Measurements from ENCODE around the gene SUPT3H.
"Not testable (repeated sequence)": the region's sequence is repeated elsewhere in the genome, so short reads cannot be mapped to it uniquely, and the experiment has no call there.

The SUPT3H gene

DNA sequence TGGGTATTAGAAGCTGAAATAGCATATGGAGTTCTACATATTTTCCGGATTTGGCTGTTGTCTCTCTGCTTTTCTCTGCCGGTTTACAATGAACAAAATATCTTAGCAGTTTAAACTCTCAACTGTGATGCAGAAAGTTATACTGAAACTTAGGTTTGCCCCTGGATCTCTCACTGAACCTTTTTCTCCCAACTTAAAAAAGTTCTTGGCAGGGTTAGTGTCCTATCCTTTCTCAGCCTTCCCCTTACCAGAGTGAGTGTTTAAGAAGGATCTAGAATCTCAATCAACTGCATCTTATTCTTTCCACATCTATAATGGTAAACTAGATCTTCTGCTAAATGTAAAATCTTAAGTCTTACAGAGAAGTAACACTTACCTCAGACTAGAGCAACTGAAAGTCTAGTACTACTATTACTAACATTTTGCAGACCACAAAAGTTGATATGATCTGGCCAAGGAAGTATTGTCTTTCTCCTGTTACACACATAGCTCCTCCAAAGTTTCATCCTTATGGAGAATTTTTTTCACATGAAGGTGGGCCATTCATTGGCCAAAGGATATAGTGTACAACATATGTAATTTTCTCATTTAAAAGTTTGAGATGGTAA lies 441.9 kb downstream of the SUPT3H start:
- no peak for DNase-seq

DNA sequence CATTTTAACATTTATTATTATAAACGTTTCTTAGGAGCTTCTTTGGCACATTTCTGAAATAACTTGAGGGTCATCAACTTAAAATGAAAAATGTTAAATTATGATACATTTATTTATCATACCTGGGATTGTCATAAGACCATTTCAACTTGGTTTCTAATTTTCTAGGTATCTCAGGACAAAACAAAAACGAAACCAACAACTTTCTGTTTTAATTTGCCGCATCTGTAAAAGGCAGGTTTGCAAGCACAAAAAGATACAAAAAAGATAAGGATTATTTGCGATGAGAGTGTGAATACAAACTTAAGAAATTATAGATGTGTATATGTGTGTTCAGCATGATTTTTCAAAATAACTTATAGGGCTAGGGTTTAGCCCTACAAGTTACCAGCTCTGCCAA lies 444.6 kb downstream of the SUPT3H start:
- DNase-seq = no peak

DNA sequence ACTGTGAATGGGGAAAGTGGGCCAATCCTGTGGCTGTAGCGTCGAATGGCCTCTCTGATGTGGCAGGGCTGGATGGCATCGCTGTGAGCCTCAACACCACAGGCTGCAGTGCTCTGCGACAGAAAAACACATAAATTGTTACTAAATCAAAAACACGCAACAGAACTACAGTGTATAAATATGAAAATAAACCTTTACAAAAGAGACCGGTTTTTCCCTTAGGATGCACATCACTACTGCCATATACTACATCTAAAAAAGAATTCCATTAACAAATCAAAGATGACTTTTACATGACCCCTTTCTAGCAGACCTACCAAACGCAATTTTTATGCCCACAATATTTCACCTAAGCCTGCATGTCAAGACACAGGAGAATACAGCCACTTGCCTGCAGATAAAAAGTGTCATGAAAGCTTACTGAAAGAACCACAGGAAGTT lies 445.1 kb downstream of the SUPT3H start:
- DNase-seq = no peak

DNA sequence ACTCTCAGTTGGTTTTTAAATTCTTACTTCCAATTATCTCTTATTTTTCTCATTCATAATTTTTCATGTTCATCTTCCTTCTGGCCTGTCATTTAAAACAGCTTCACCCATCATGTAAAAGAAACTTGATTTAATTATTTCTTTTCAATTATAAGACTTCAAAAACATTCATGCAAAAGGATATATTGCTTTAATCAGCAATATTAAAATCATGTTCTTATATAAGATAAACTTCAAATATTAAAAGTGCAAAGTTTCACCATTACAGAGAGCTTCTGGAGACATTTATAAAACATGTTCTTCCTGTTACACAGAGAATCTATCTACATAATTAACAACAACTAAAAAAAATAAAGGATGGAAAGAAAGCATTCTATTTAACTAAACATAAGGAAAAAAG lies 446.3 kb downstream of the SUPT3H start:
- DNase-seq = no peak

DNA sequence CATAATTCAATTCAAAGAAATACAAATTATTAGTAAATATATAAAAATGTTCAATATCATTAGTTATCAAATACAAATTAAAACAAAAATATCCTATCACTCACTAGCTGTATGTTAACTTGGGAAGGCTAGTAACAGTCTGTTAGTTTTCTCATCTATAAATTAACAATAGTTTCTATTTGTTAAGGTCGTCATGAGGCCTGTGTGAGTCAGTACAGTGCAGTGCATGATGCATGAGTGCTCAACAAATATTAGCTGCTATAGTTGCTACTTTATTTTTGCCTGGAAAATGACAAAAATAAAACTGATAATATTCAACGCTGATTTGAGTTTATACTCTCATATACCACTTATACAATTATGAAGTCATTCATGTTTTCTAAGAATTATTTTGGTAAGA lies 451.2 kb downstream of the SUPT3H start:
- DNase-seq = peak; percentile 8

DNA sequence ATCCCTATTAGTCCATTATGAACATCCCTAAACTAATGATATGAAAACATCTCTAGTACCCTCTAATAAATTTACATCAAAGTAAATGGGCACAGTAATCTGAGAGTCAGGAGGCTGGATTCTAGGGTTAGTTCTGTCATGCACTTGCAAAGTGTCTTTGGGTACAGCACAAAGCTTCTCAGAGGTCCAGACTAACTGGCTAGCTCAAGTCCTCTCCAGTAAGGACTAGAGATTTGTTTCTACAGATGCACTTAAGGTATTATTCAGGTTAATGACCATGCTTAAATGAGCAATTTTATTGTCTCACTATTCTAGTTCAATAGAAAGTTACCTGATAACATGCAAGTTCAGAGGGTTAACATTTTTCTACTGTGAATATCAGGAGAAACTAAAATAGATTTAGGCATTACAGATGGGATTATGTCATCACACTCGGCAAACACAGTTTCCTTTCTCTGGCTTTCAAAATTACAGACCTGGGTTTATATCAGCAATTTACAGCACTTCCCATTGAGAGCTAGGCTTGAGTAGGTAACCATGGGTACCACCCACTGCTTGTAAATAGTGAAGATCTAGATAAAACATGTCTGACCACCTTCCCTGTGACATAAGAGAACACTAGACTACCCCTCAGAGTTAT lies 452.5 kb downstream of the SUPT3H start:
- DNase-seq = no peak

DNA sequence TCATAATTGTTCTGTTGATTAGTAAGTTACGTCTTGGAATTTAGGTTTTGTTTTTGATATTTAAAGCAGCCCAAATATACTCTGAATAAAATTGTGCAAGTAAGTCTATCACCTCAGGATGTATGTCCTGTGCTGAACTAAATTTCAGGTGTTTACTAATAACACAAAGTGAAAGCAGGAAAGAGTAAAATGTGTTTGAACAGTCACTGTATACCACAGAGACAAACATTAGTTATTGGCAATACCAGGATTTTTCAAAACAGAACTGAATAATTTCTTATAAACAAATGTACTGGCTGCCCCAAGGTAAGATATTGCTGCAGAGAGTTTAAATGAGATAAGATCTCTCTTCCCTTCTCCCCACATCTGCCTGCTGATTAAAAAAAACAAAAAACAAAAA lies 454.3 kb downstream of the SUPT3H start:
- DNase-seq = no peak

DNA sequence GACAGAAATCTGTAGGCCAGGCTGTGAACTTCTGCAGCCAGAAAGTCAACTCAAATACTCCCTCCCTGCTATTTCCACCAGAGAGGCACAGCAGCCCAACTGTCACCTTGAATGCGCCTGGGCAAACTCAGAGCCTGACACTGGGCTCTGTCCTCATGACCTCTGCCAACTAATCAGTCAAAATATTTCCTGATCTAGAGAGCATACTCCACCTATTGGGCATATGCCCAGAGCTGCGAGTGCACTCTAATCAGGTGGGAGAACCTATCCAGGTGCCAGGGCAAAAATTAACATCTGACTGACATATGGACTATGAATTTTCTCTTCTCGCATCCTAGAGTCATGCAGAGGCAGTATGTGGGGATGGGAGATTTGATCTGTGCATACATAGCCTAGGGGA lies 455.9 kb downstream of the SUPT3H start:
- DNase-seq = no peak

DNA sequence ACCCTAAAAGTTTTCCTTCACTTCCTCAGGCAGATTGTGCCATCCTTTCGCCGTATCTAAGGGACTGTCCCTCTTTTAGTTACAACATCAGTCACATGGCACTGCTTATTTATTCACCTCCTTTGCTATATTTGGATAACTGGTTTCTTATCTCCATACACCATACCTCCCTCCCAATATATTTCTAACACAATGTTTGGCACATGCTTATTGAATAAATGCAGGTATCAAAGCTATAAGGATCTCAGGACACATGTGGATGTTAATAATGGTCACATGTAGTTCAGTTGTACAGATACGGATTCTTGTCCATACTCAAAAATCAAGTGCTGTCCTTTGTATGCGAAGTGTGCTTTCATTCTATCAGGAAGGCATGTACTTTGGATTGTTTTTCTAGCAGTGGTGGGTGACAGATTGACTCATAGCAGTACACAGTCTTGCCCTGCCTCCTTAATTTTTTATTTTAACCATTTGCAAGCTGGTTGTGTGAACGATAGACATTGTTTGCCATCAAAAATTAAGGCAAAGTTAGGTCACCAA lies 456.7 kb downstream of the SUPT3H start:
- no peak for DNase-seq

DNA sequence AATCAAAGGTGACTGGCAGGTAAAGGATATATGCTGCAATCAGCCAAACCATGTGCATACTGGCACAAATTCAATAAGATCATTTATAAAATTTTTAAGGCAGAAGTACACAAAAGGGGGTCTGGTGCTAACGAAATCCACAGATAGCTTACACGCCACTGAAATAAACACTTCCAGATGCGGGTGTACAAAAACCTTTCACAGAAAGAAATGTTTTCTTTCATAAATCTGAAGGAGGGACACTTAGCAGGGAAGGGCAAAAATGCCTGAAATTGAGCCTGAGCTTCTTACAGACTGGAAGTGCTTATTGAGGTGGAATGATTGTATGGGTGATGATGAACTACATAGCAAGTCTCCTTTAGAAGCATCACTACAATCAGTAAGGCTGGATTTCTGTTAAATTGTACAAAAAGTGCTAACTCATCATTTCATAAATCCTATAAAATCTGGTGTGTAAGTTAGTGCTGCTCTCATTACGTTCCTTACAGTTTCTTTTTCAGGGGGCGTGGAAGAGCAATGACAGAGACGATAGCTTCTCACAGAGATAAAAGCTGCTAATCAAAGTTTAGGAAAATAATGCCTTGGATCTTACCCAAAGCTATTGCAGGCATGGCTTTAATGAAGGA lies 458.9 kb downstream of the SUPT3H start:
- DNase-seq = no peak

DNA sequence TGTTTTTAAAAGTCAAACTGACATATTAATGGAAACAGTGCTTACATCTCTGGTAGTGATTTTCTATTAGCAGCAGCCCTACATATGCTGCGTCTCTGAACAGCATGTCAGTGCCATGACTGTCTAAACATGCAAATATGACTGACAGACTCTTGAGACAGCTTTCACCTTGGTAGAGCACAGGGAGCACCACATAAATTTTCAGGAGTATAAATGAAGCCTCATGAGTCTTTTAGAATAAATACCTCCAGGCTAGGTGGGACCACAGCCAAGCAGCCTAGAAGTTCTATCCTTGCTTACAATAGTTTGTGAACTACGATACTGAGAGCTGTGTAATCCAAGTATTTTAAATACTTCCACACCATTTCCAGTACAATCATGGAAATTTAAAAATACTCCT lies 460.3 kb downstream of the SUPT3H start:
- no peak for DNase-seq

DNA sequence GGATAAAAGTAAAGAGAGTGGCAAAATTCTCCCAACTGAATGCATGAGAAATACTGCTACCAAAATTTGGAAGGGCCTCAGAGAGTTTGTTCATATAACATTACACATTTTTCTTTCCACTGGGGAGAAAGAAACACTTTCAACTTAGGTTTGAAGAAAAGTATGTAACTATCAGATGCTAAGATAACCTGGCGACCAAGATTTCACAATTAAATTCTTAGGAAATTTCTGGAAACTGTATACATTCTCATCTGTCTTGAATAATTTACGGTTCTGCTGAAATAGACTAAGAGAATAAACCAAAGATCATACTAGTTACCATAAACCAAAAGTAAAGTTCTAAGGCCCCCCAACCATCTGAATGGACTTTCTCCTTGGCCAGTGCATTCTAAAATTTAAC lies 462.6 kb downstream of the SUPT3H start:
- no peak for DNase-seq

DNA sequence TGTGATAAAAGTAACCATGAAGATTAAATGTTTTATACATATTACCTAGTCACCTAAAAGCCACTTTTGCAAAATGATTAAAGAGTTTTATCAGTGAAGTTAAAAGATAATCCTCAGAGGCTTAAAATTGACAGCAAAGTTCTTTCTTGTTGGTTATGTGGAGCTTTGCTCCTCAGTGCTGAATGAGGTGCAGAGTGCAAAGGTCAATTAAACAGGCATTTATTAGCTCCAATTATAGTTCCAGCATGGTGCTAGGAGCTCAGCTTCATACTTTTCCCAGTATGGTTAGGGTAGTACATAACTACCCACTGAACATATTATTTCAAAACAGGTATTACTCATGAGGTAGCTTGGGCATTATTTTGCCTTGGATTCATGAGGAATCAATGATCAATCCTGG lies 463.6 kb downstream of the SUPT3H start:
- DNase-seq = no peak

DNA sequence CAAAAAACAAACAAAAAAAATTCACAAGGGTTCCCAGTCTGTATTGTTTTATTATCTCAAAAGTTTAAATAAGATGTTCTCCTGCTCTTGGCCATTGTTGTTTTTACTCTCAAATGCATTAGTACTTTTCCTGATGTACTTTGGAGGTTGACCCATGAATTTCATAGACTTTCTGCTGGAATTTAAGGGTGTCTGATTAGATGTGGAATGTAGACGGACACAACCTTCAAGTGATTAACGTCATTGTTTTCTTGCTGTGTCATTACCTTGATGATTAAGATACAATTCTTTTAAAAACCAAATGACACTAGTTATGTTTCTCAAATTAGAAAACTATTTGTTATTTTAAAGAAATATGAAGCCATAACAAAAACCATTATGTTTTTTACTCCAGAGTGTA lies 471.0 kb downstream of the SUPT3H start:
- no peak for DNase-seq

DNA sequence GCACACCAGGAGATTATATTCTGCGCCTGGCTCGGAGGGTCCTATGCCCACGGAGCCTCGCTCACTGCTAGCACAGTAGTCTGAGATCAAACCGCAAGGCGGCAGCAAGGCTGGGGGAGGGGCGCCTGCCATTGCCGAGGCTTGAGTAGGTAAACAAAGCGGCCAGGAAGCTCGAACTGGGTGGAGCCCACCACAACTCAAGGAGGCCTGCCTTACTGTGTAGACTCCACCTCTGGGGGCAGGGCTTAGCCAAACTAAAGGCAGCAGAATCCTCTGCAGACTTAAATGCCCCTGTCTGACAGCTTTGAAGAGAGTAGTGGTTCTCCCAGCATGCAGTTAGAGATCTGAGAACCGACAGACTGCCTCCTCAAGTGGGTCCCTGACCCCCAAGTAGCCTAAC lies 477.4 kb downstream of the SUPT3H start:
- DNase-seq = not testable (repeated sequence)

DNA sequence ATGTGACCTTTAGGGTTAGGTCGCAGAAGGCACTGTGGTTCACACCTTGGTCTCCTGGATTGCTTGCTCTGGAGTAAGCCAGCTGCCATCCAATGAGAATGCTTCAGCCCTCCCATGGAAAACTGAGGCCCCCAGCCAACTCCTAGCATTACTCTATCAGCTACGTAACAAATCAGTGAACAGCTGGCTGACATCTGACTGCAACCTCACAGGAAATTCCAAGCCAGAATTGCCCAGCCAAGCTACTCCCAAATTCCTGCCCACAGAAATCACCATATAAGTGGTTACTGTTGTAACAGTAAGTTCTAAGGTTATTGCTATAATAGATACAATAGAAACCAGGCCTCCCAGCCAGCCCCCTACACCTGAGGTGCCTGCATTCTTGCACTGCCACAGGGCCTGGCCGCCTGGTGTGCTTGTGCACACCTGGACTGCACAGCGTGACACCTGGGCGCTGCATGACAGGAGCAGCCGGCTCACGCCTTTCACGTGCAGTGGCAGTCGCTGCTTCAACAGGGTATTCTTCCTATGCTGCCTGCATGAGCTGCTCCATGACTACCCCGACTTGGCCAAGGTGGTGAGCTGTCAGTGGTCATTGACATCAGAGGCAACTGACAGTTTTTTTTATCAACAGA lies 479.3 kb downstream of the SUPT3H start:
- DNase-seq = peak; percentile 77

DNA sequence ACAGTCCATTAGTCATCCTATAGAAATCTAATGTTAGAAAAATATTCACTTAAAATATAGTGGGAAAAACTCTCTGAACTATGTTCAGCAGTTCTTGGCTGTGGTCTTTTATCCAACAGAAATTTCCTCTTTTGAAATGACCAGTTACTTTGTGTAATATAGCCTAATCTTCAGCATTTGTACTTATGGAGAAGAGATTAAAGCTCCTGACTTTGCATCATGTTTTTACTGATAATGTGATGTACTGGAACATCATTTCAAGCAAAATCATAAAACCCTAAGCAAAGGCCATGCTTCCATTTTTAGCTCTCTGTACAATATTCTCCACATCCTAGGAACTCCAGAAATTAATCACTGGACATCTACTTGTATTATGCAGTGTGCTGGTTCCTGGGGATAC lies 480.4 kb downstream of the SUPT3H start:
- DNase-seq = no peak

DNA sequence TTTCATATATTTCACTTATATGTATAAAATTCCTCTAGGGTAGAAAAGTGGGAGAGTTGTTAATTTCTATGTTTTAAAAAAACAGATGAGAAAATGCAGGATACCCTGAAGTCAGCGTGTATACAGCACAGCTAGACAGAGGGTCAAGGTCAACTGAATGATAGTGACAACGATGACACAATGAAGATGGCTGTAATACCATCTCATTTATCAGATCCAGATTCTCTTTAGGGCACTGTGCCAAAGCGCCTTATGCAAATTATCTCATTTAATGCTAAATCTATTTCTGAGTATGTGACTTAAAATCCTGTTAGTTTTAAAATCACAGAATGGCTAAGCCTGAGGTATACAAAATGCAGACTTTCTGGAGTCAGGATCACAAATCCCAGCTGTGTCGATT lies 481.0 kb downstream of the SUPT3H start:
- no peak for DNase-seq

DNA sequence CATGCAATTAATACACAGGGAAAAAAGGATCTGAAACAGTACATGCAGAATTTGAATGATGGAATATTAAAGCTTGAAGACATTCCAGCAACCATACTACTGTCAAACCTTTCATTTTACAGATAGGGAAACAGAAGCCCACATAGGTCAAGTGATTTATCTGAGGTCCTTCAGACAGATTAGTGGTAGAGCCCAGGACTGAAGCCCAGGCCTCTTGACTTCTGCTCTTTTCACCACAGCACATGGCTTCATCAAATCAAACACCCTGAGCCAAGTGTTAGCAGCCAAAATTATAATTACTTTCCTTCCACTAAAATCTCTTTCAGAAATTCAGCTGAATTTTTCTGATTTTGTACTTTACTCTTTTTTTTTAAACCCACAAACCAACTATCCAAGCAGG lies 485.2 kb downstream of the SUPT3H start:
- DNase-seq = no peak

DNA sequence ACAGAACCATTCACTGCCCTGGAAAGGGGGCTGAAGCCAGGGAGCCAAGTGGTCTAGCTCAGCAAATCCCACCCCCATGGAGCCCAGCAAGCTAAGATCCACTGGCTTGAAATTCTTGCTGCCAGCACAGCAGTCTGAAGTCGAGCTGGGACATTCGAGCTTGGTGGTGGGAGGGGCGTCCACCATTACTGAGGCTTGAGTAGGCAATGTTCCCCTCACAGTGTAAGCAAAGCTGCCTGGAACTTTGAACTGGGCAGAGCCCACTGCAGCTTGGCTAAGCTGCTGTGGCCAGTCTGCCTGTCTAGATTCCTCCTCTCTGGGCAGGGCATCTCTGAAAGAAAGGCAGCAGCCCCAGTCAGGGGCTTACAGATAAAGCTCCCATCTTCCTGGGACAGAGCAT lies 498.7 kb downstream of the SUPT3H start:
- DNase-seq = not testable (repeated sequence)

DNA sequence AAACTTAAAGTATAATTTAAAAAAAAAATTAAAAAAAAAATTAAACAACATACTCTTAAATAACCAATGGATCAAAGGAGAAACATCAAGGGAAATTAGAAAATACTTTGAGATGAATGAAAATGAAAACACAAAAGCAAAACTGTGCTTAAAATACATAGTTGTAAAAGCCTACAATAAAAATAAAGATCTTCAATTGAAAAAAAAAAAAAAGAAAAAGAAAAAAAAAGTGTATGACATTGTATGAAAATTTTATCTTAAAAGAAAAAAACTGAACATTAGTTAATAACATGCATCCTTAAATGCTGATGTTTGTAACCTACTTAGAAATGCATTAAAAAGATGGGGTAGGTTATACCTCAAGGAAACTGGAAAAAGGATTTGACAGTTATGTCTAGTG lies 501.1 kb downstream of the SUPT3H start:
- DNase-seq = not testable (repeated sequence)

DNA sequence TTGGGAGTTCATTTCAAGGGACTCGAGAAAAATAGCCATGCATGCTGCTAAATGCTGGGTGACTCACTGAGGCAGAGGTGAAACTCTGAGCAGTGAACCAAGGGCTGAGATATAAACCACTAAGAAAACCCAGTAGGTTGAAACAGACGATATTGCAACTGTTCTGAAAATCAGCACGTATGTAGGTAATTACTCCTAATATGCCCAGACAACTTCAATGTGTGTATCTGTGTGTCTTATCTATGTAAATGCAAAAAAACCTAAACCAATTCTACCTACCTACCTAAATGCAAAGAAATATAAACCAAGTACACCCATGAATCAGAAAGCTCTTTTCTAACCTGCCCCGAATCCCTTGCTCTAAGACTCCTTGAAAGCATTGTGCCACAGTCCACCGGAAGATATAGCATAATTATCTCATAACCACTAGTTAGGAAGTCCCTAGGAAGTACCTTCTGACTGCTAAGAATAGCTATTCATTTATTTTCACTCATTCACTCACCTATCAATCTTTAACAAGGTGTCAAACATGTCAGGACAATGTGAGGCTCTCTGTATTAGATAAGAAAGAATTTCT lies 508.3 kb downstream of the SUPT3H start:
- no peak for DNase-seq

DNA sequence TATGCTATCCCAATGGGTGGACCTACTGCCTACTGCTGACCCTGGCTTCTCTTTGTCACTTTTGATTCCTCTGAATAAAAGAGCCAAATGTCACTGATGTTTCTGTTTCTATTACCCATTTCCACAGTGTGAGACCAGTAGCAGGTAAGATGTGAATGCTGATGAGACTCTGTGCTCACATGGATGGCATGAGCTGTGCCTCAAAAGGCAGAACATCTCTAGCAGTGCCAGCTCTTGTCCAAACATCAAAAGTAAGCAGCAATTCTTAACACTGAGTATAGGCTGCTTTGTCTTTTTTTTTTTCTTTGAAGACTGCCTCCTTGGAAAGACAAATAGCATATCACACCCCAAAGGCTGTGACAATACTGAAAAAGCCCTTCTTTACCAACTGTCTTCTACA lies 508.8 kb downstream of the SUPT3H start:
- DNase-seq = no peak

DNA sequence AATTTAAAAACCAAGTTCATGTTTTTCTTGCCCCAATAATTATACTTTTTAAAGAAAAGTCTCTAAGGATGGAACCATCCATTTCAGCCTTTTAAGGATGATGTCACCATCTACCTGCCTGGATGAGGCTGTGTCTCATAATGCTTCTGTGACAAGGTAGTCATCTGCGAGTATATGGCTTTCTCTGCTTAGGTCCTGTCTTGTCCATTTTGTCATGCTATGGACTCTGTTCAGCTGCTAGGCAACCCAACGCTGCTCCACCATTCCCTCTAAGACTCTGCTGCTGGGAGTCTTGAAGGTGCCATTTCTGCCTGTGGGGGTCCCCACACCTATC lies 509.4 kb downstream of the SUPT3H start:
- DNase-seq = no peak

All from HCEC 1CT (cell line).